HG03432 (cell line): ENCODE results near the gene APOM.

Source experiments
- ATAC-seq: cut with Tn5 transposase; IDR thresholded peaks from one replicate; pipeline ENCODE4 v1.9.1; 2021; ENCODE audit warnings: mild to moderate bottlenecking, moderate library complexity; ENCODE audit not compliant: unreplicated experiment

APOM gene

GRCh38 chr6:31657406-31658157, 1.9 kb downstream of the APOM start:
- no peak for ATAC-seq

- ATAC-seq, result no peak
Observed at GRCh38 chr6:31658158-31658688, 2.5 kb downstream of the APOM start.

- ATAC-seq, result no peak
Observed at GRCh38 chr6:31658983-31659648, 3.4 kb downstream of the APOM start.

GRCh38 chr6:31659649-31660380, 4.1 kb downstream of the APOM start:
- no peak for ATAC-seq

- peak; percentile 51 for ATAC-seq
Observed at GRCh38 chr6:31660381-31661261, 4.9 kb downstream of the APOM start, which contains the start of gene C6orf47. TSS of gene C6orf47 (minus strand) at chr6:31660778. CDS start at chr6:31659947, 831 bp downstream.

GRCh38 chr6:31661262-31662123, 5.8 kb downstream of the APOM start:
- ATAC-seq, result no peak

GRCh38 chr6:31662124-31662723, 6.5 kb downstream of the APOM start:
- ATAC-seq, result no peak

- no peak for ATAC-seq
Observed at GRCh38 chr6:31663126-31663960, 7.6 kb downstream of the APOM start.

- no peak for ATAC-seq
Observed at GRCh38 chr6:31663961-31664789, 8.5 kb downstream of the APOM start.

GRCh38 chr6:31664790-31665500, 9.3 kb downstream of the APOM start, which contains the start of gene GPANK1:
TSS of gene GPANK1 (minus strand) at chr6:31664997. CDS start at chr6:31664478, 519 bp downstream.
- peak; percentile 33 for ATAC-seq

- peak; percentile 80 for ATAC-seq
Observed at GRCh38 chr6:31665501-31666336, 10.0 kb downstream of the APOM start, which contains the start of gene CSNK2B. TSS of gene CSNK2B (plus strand) at chr6:31666080. CDS start at chr6:31666832, 752 bp downstream.

GRCh38 chr6:31666337-31666965, 10.8 kb downstream of the APOM start:
- ATAC-seq, result no peak

- ATAC-seq, result no peak
Observed at GRCh38 chr6:31669676-31670075, 14.0 kb downstream of the APOM start, which contains the start of gene LY6G5B. TSS of gene LY6G5B (plus strand) at chr6:31669976. CDS start at chr6:31670951, 975 bp downstream.

GRCh38 chr6:31676322-31676903, 20.7 kb downstream of the APOM start:
- no peak for ATAC-seq

- ATAC-seq, result no peak
Observed at GRCh38 chr6:31676904-31677303, 21.2 kb downstream of the APOM start.
